Vagina (tissue), 2 donors: ENCODE measurements around the gene PIEZO2. TPM values are rescaled to one million over a fixed set of nuclear protein-coding genes. Genes with fewer than 3 reads are reported as not detected.

Experiments used
- DNase-seq, 2 donors: peaks; one replicate each; pipeline ENCODE4 v3.0.0-alpha.2; 2017; ENCODE audit errors: extremely low spot score in 2 of 2
- H3K27ac ChIP-seq: fragments of 200-600 bp; sonication (generic); one replicate; pipeline ENCODE4 v1.5.1; 2019
- H3K27me3 ChIP-seq: fragments of 200-600 bp; sonication (generic); one replicate; pipeline ENCODE4 v1.5.1; 2019
- H3K36me3 ChIP-seq, 2 donors: fragments of 200-600 bp; sonication (generic); one replicate each; pipeline ENCODE4 v1.5.1; 2017 to 2019
- H3K4me1 ChIP-seq: fragments of 200-600 bp; sonication (generic); one replicate; pipeline ENCODE4 v1.5.1; 2019
- H3K4me3 ChIP-seq, 2 donors: fragments of 200-600 bp; sonication (generic); 1 replicate in 1 of 2; 2 replicates in 1 of 2; pipeline ENCODE4 v1.5.1; 2016 to 2019
- H3K9me3 ChIP-seq: fragments of 200-600 bp; sonication (generic); one replicate; pipeline ENCODE4 v1.5.1; 2019
- POLR2A ChIP-seq, 2 donors: fragments of 450-650 bp; IDR thresholded peaks; one replicate each; pipeline ENCODE4 v1.6.1; 2017; ENCODE audit warnings: antibody characterized with exemption in 2 of 2, mild to moderate bottlenecking in 2 of 2, moderate library complexity in 2 of 2
- POLR2AphosphoS5 ChIP-seq, 2 donors: sonication (generic); formaldehyde crosslinking; IDR thresholded peaks; one replicate each; pipeline ENCODE4 v1.9.0; 2017; ENCODE audit warnings: antibody characterized with exemption in 2 of 2, mild to moderate bottlenecking in 2 of 2, low read depth in 1 of 2; ENCODE audit not compliant: insufficient read depth in 1 of 2
- intact Hi-C: fragments of 100-400 bp; cut with DNase I; formaldehyde crosslinking; loops from one replicate; pipeline ENCODE4 v1.15.1; 2023
- total RNA-seq: library from RNA; depleted of rRNA; stranded (reverse); fragments of >200 nt; gene quantifications from one replicate; pipeline ENCODE4 v1.2.3, GENCODE V29; 2016
- TF ChIP-seq, protein P1 (sequence below), 3 experiments: fragments of 450-650 bp in 2 of 3; fragments of 200-600 bp in 1 of 3; sonication (generic) in 1 of 3; IDR thresholded peaks; one replicate each; pipeline ENCODE4 v1.5.1; 2017 to 2019; ENCODE audit warnings: antibody characterized with exemption in 3 of 3, mild to moderate bottlenecking in 2 of 3, moderate library complexity in 2 of 3

Gene PIEZO2
- total RNA-seq, 1 donor from 2014 or later: 5.9 TPM

DNA sequence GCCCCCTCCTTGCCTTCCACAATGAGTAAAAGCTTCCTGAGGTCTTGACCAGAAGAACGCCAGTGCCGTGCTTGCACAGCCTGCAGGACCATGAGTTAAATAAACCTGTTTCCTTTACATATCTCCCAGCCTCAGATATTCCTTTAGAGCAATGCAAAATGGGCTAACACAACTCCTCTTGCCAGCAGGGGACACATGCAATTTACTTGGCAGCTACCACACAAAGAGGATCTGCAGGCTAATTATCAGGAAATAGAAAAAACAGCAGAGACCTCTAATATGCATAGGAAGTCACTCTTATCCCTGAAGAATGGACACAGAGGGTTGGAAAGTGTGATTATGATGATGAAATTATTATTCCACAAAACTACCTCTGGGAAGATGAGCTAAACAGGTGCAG, 114.0 kb downstream of the PIEZO2 start:
- no peak for DNase-seq
- intact Hi-C loops: loop anchor here (10.0 kb wide), 1 partner anchor 61 kb away; no protein-coding TSS in a partner anchor
- no peak overlapping the region for H3K4me3 ChIP-seq
- H3K27ac ChIP-seq: no peak overlapping the region
- H3K27me3 ChIP-seq: no peaks in the 10 kb centered on the region
- no peaks in the 10 kb centered on the region for H3K36me3 ChIP-seq
- H3K4me1 ChIP-seq: no peaks in the 10 kb centered on the region
- no peaks in the 10 kb centered on the region for H3K9me3 ChIP-seq
- TF ChIP-seq POLR2A (IDR thresholded peaks at IDR 0.05) (no peak), POLR2AphosphoS5 (IDR thresholded peaks at IDR 0.05; ENCODE audit: insufficient read depth in 1 of 2, low read depth in 1 of 2) (no peak)
- TF ChIP-seq, protein P1, sequence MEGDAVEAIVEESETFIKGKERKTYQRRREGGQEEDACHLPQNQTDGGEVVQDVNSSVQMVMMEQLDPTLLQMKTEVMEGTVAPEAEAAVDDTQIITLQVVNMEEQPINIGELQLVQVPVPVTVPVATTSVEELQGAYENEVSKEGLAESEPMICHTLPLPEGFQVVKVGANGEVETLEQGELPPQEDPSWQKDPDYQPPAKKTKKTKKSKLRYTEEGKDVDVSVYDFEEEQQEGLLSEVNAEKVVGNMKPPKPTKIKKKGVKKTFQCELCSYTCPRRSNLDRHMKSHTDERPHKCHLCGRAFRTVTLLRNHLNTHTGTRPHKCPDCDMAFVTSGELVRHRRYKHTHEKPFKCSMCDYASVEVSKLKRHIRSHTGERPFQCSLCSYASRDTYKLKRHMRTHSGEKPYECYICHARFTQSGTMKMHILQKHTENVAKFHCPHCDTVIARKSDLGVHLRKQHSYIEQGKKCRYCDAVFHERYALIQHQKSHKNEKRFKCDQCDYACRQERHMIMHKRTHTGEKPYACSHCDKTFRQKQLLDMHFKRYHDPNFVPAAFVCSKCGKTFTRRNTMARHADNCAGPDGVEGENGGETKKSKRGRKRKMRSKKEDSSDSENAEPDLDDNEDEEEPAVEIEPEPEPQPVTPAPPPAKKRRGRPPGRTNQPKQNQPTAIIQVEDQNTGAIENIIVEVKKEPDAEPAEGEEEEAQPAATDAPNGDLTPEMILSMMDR (IDR thresholded peaks at IDR 0.05): no peak

DNA sequence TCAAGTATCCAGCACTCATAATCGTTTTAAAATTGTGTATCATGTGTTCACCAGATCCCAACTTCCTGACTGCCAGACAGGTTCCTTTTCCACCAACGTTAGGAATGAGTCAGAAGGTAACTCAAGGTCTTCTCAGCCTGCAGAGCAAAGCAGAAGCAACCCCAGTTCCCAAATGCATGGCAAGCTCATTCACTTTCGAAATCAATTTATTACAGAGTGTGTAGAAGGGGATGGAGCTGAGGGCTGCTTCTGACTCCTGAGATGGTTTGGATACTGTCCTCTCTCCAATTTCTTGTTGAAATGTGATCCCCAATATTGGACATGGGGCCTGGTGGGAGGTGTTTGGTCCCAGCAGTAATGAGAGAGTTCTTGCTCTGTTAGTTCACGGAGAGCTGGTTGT, 114.5 kb downstream of the PIEZO2 start:
- no peaks in the 10 kb centered on the region for H3K36me3 ChIP-seq
- no peaks in the 10 kb centered on the region for H3K9me3 ChIP-seq
- no peaks in the 10 kb centered on the region for H3K27me3 ChIP-seq
- TF ChIP-seq POLR2A (IDR thresholded peaks at IDR 0.05) (no peak), POLR2AphosphoS5 (IDR thresholded peaks at IDR 0.05; ENCODE audit: insufficient read depth in 1 of 2, low read depth in 1 of 2) (no peak)
- TF ChIP-seq, protein P1 (IDR thresholded peaks at IDR 0.05): no peak
- no peak overlapping the region for H3K27ac ChIP-seq
- intact Hi-C loops: loop anchor here (10.0 kb wide), 1 partner anchor 60 kb away; no protein-coding TSS in a partner anchor
- no peak for DNase-seq
- no peaks in the 10 kb centered on the region for H3K4me1 ChIP-seq
- H3K4me3 ChIP-seq: no peak overlapping the region

DNA sequence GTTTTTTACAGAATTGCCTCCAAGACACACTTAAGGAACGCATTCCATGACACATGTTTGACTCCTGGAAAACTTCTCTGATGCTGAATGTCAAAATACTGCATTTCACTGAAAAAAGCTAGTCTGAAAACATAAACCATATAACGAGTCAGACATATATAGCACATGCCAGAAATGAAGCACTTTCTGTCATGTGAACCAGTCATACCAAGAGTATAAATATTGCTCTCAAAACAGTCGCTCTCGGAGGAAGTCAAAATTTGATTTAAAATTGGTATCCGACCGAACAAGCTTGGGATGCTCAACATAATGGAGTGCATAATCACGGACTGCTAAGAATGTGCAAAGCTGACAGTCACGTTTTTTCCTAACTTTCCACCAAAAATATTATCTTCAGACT, 115.9 kb downstream of the PIEZO2 start:
- Histone ChIP-seq H3K27me3 (no peaks in the 10 kb centered on the region), H3K9me3 (no peaks in the 10 kb centered on the region), H3K4me1 (no peaks in the 10 kb centered on the region), H3K4me3 (no peak overlapping the region), H3K27ac (no peak overlapping the region), H3K36me3 (no peaks in the 10 kb centered on the region)
- intact Hi-C loops: loop anchor here (10.0 kb wide), 1 partner anchor 59 kb away; no protein-coding TSS in a partner anchor
- DNase-seq: no peak
- no peak for TF ChIP-seq POLR2A (IDR thresholded peaks at IDR 0.05)
- TF ChIP-seq, protein P1 (IDR thresholded peaks at IDR 0.05): no peak
- no peak for TF ChIP-seq POLR2AphosphoS5 (IDR thresholded peaks at IDR 0.05; ENCODE audit: insufficient read depth in 1 of 2, low read depth in 1 of 2)

DNA sequence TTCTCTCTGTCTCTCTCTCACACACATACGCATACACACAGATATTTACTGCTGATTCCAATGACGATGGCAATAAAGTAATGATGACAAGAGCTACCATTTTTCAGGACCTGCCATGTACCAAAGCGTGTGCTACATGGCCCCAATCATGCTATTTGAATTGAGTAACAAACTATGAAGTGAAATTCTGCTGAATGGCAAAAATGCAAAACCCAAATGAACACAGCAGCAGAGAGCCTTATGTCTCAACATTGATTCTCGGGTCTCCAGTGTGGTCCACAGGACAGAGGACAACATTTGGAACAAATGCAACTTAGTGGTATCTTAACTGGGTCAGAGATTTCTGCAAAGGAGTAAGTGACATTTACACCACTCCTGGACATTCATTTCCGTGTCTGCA, 117.4 kb downstream of the PIEZO2 start:
- no peak for DNase-seq
- Histone ChIP-seq H3K4me1 (no peaks in the 10 kb centered on the region), H3K27ac (no peak overlapping the region), H3K36me3 (no peaks in the 10 kb centered on the region), H3K4me3 (no peak overlapping the region), H3K9me3 (no peaks in the 10 kb centered on the region), H3K27me3 (no peaks in the 10 kb centered on the region)
- TF ChIP-seq, protein P1 (IDR thresholded peaks at IDR 0.05): no peak
- TF ChIP-seq POLR2AphosphoS5 (IDR thresholded peaks at IDR 0.05; ENCODE audit: insufficient read depth in 1 of 2, low read depth in 1 of 2) (no peak), POLR2A (IDR thresholded peaks at IDR 0.05) (no peak)
- intact Hi-C loops: loop anchor here (10.0 kb wide), 1 partner anchor 57 kb away; no protein-coding TSS in a partner anchor

DNA sequence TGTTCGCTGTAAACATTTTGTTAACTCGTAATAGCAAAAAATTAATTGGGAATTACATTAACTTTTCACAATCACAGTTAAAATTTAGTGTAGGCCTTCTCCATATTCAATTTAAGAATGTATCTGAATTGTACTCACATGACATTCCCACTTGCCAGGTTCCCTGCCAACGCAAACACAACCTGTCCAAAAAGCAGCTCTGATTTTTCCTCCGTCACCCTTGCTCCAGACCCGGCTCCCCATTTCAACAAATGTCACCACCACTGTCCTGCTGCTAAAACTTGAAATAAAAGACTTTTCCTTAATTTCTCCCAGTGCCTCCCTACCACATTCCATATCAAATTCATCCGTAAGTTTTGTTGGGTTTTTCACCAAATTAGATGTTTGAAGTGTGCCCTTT, 120.3 kb downstream of the PIEZO2 start:
- no peak overlapping the region for H3K27ac ChIP-seq
- no peak for TF ChIP-seq POLR2AphosphoS5 (IDR thresholded peaks at IDR 0.05; ENCODE audit: insufficient read depth in 1 of 2, low read depth in 1 of 2)
- TF ChIP-seq, protein P1 (IDR thresholded peaks at IDR 0.05): no peak
- no peak for TF ChIP-seq POLR2A (IDR thresholded peaks at IDR 0.05)
- no peaks in the 10 kb centered on the region for H3K4me1 ChIP-seq
- no peak for DNase-seq
- intact Hi-C loops: no loop called here
- H3K27me3 ChIP-seq: no peaks in the 10 kb centered on the region
- H3K9me3 ChIP-seq: no peaks in the 10 kb centered on the region
- H3K4me3 ChIP-seq: no peak overlapping the region
- no peaks in the 10 kb centered on the region for H3K36me3 ChIP-seq
